GM12878 (cell line): ENCODE measurements around the gene SPRTN. TPM values are rescaled to one million over a fixed set of nuclear protein-coding genes. Genes with fewer than 3 reads are reported as not detected.

Experiments used
- ATF7 ChIP-seq: fragments of 450-650 bp; IDR thresholded peaks from 2 replicates; pipeline ENCODE4 v1.6.1; 2016; ENCODE audit warnings: low read depth, mild to moderate bottlenecking
- BMI1 ChIP-seq: fragments of 450-650 bp; IDR thresholded peaks from 2 replicates; pipeline ENCODE4 v1.6.1; 2016; ENCODE audit warnings: mild to moderate bottlenecking, moderate library complexity, borderline replicate concordance
- CBFB ChIP-seq: IDR thresholded peaks from 2 replicates; pipeline ENCODE4 v1.6.1; 2016; ENCODE audit warnings: antibody characterized with exemption, low read depth
- CREM ChIP-seq: IDR thresholded peaks from 2 replicates; pipeline ENCODE4 v1.6.1; 2014; ENCODE audit warnings: antibody characterized with exemption, low read depth
- GABPA ChIP-seq: IDR thresholded peaks from 2 replicates; pipeline ENCODE4 v1.6.1; 2014; ENCODE audit warnings: antibody characterized with exemption, low read depth, mild to moderate bottlenecking, inconsistent platforms
- HSF1 ChIP-seq: fragments of 150-350 bp; IDR thresholded peaks from 2 replicates; pipeline ENCODE4 v1.6.1; 2014; ENCODE audit warnings: mild to moderate bottlenecking, low read depth, low read length
- IKZF2 ChIP-seq, 2 experiments: fragments of 450-650 bp; IDR thresholded peaks; 2 replicates each; pipeline ENCODE4 v1.6.1; 2017; ENCODE audit warnings: mild to moderate bottlenecking in 2 of 2, moderate library complexity in 2 of 2
- MTA2 ChIP-seq: fragments of 450-650 bp; IDR thresholded peaks from 2 replicates; pipeline ENCODE4 v1.6.1; 2016; ENCODE audit warnings: low read depth, mild to moderate bottlenecking, moderate library complexity
- RBBP5 ChIP-seq: fragments of 200-600 bp; sonication (generic); conservative IDR thresholded peaks from 2 replicates; pipeline ENCODE4 v1.6.1; 2016
- RELA ChIP-seq: fragments of 450-650 bp; IDR thresholded peaks from 2 replicates; pipeline ENCODE4 v1.8.0; 2014; ENCODE audit warnings: borderline replicate concordance; ENCODE audit not compliant: partially characterized antibody
- SIN3A ChIP-seq: IDR thresholded peaks from 2 replicates; pipeline ENCODE4 v1.6.1; 2012; ENCODE audit warnings: low read depth, low read length, improper control_type of control experiment
- SKIL ChIP-seq: fragments of 450-650 bp; IDR thresholded peaks from 2 replicates; pipeline ENCODE4 v1.6.1; 2017; ENCODE audit warnings: mild to moderate bottlenecking, low read depth, inconsistent platforms; ENCODE audit not compliant: poor library complexity, severe bottlenecking
- SMAD5 ChIP-seq: IDR thresholded peaks from 2 replicates; pipeline ENCODE4 v1.6.1; 2016; ENCODE audit warnings: antibody characterized with exemption, low read depth
- polyA plus RNA-seq, 11 experiments: library from polyadenylated mRNA; depleted of rRNA in 4 of 11; unstranded in 6 of 11; stranded (reverse) in 5 of 11; fragments of >200 nt; fragmentation: Nextera tagmentation in 4 of 11; fragmentation: Illumina TruSeq in 1 of 11; extraction: Ambion mirVana in 4 of 11; extraction: Trizol in 1 of 11; gene quantifications; 1 replicate in 1 of 11; 2 replicates in 10 of 11; pipeline versions ENCODE4 v1.2.1 to v1.2.3, GENCODE V29; 2011 to 2016; ENCODE audit warnings: inconsistent platforms in 2 of 11, missing spikeins in 2 of 11, low read depth in 1 of 11
- total RNA-seq, 4 experiments: library from RNA; depleted of rRNA in 3 of 4; stranded (reverse); fragments of >200 nt in 3 of 4; fragmentation: Illumina TruSeq in 1 of 4; extraction: Trizol in 1 of 4; gene quantifications; 2 replicates each; pipeline versions ENCODE4 v1.2.1 to v1.2.3, GENCODE V29; 2013 to 2021

SPRTN gene
- total and polyA plus RNA-seq, 10 of the 15 experiments (the other 5 are each of a cell fraction or from before 2014, with no cell fraction given) = 4.4 to 16.5 (median 12.1) TPM

- TF ChIP-seq HSF1 = no peak
- TF ChIP-seq IKZF2 (IDR thresholded peaks at IDR 0.05) = 0 out of 4 replicates have a peak, but pooled peaks of 1 of the 2 experiments have one; percentile 18
- no peak for TF ChIP-seq CBFB
- peak; percentile 43; the same call in 1 of the 2 replicates for TF ChIP-seq MTA2
- TF ChIP-seq RBBP5 = no peak
- TF ChIP-seq BMI1 = no peak
- no peak for TF ChIP-seq SIN3A
- TF ChIP-seq RELA = no peak
- TF ChIP-seq SKIL = peak; percentile 23
- no peak for TF ChIP-seq GABPA
- TF ChIP-seq SMAD5 = no peak
- peak; percentile 37; the same call in 1 of the 2 replicates for TF ChIP-seq CREM
- TF ChIP-seq ATF7 = no peak
These were observed 8.6 kb upstream of the SPRTN start (continued) for GRCh38 chr1:231329483-231329882.
